GM12801 (cell line): ENCODE results near the gene BTNL3.

Experiments used
- TF ChIP-seq, protein P1 (sequence below): IDR thresholded peaks from one replicate; pipeline ENCODE4 v1.5.1; 2011; ENCODE audit warnings: control low read depth; ENCODE audit not compliant: insufficient read length; ENCODE audit errors: extremely low read depth

BTNL3 gene

DNA sequence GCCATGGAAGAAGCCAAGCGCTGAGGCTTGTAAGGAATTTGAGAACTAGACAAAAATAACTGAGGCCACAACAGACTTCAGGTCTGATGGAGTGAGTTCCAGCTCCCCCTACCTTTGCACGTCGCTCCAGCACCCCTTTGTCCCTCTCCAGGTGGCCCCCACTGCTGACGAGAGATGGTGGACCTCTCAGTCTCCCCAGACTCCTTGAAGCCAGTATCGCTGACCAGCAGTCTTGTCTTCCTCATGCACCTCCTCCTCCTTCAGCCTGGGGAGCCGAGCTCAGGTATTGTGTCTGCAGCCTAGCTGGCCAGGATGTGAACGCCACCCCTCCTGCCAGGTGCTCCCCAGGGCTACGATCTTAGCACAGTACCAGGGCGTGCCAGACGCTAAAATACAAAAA lies 56.7 kb downstream of the BTNL3 start:
- TF ChIP-seq, protein P1, sequence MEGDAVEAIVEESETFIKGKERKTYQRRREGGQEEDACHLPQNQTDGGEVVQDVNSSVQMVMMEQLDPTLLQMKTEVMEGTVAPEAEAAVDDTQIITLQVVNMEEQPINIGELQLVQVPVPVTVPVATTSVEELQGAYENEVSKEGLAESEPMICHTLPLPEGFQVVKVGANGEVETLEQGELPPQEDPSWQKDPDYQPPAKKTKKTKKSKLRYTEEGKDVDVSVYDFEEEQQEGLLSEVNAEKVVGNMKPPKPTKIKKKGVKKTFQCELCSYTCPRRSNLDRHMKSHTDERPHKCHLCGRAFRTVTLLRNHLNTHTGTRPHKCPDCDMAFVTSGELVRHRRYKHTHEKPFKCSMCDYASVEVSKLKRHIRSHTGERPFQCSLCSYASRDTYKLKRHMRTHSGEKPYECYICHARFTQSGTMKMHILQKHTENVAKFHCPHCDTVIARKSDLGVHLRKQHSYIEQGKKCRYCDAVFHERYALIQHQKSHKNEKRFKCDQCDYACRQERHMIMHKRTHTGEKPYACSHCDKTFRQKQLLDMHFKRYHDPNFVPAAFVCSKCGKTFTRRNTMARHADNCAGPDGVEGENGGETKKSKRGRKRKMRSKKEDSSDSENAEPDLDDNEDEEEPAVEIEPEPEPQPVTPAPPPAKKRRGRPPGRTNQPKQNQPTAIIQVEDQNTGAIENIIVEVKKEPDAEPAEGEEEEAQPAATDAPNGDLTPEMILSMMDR: no peak

DNA sequence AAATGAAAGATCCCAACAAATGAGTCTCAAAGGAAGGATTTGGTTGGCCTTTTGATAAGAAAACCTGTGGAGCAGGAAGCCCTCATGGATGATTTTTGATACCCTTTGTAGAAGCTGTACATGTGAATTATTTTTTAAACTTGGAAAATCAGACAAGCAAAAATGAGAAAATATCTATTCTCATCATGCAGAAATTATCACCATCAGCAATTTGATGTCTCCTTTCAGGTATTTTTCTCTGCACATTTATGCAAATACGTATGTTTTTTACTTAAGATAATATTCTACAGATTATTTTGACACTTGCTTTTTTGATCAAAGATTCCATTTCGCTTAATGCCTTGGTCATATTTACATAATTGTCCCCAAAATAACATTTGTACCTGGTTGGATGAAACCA lies 58.6 kb downstream of the BTNL3 start:
- TF ChIP-seq, protein P1: no peak

DNA sequence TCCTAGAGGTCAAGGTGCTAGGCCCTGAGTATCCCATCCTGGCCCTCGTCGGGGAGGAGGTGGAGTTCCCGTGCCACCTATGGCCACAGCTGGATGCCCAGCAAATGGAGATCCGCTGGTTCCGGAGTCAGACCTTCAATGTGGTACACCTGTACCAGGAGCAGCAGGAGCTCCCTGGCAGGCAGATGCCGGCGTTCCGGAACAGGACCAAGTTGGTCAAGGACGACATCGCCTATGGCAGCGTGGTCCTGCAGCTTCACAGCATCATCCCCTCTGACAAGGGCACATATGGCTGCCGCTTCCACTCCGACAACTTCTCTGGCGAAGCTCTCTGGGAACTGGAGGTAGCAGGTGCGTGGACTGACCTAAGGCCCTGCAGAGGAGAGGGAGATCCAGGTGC lies 59.3 kb downstream of the BTNL3 start:
- TF ChIP-seq, protein P1: no peak

DNA sequence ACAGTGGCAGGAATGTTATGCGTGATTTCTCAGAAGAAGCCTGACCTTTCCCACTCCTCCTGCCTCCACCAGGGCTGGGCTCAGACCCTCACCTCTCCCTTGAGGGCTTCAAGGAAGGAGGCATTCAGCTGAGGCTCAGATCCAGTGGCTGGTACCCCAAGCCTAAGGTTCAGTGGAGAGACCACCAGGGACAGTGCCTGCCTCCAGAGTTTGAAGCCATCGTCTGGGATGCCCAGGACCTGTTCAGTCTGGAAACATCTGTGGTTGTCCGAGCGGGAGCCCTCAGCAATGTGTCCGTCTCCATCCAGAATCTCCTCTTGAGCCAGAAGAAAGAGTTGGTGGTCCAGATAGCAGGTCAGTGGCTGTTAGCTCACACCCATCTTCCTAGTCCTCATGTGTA lies 61.4 kb downstream of the BTNL3 start:
- TF ChIP-seq, protein P1: no peak

DNA sequence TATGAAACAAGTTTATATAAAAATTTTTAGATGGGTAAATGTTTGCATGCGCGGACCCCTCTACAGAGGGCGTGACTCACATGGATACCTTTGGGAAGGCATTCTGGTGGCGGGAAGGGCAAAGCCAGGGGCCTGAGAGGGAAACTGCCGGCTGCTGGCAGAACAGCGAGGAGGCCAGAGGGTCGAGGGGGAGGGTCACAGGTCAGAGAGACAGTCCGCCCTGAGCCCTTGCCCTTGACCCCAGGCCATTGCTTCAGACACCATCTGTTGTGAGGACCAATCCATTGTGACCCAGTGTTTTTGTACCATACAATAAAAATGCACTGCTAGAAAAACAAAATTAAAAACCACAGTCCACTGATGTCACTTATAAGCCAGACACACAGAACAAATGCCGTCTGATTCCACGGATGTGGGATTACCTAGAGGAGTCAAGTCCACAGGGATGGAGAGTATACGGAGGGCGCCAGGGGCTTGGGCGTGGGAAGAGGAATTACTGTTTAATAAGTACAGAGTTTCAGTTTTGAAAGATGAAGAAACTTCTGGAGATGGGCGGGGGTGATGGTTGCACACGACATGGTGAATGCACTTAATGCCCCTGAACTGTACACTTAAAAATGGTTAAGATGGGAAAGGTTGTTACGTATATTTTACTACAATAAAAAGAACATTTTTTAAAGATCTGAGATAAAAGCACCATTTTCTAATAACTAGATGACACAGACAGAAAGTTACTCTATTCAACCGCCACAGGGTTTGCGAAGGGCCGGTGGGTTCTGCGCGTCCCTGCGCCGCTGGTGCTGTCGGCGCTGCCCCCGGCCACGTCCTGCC lies 63.4 kb downstream of the BTNL3 start:
- TF ChIP-seq, protein P1: no peak

DNA sequence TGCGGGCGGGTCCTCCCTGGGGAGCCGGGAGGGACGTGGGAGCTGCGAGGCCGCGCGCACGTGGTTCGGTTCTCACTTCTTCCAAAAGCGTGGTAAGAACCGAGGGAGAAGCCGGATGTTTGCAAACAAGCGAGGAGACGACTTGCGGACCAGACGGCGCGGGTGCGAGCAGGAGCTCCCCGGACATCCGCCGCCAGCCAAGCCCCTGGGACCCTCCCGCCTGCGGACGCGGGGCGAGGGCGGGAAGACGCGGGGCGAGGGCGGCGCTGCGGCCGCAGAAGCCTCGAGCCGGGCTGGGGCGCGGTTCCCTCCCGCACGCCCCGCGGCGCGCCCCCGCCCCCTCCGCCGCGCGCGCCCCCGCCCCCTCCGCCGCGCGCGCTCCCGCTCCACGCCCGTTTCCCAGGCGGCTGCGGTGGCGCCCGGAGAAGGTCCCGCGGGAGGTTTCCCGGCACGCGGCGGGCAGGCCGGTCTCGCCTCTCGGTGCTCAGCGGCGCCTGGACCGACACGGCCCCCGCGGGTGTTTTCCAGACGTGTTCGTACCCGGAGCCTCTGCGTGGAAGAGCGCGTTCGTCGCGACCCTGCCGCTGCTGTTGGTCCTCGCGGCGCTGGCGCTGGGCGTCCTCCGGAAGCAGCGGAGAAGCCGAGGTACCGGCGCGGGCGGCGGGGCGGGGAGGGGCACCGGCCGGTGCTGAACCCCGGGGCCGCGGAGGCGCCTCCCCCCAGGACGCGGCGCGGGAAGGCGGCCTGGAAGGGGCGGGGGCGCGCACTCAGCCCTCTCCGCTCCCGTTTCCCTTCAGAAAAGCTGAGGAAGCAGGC lies 64.2 kb downstream of the BTNL3 start:
- TF ChIP-seq, protein P1: no peak

DNA sequence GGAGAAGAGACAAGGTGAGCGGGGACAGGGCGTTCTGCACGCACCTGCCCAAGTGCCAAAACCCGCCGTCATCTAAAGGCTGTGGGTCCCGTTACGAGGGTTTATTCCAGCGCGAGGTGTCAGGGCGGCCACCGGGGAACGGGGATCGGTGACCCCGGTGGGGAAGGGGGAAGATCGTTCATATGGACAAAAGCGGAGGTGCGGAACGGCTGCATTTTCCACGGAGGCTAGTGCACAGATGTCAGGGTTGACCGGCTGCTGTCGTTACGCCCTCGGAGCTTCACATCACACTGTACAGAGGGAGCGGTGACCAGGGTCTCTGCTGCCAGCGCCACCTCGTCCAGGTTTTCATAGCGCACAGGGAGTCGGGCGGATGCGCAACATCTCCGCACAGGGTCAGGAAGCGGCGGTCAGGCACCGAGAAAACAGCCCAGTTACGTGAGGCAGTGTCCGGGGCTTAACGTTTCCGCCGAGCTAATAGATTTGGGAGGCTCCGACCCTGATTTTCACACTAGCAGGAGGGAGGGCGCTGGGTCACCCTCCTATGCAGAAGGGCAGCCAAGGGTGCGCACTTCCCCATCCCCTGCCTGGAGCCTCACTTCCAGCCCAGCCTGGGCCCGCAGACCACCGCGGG lies 65.0 kb downstream of the BTNL3 start:
- TF ChIP-seq, protein P1: no peak
